GM21390 (cell line): ENCODE measurements around the gene CALN1.
"Not testable (repeated sequence)": the region's sequence is repeated elsewhere in the genome, so short reads cannot be mapped to it uniquely, and the experiment has no call there.

ENCODE experiments used
- ATAC-seq: cut with Tn5 transposase; IDR thresholded peaks from one replicate; pipeline ENCODE4 v1.9.1; 2021; ENCODE audit not compliant: unreplicated experiment

CALN1 gene

DNA sequence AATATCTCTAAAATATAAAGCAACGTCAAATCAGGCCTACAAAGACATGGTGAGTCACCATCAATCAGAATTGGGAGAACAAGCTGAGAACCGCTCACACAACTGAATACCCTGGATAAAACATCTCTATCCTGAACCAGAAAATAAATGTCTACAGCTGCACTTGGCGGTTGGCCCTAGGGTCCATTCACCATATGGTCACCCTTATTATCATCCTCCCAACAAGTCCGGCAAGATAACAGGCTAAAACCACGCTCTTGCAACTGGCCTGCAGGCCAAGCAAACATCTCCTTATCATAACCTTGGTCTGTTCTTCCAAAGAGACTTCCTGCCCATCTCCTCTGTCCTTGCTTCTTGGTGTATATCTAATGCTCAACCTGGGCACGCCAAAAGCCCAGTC lies 310.7 kb downstream of the CALN1 start:
- ATAC-seq: no peak

DNA sequence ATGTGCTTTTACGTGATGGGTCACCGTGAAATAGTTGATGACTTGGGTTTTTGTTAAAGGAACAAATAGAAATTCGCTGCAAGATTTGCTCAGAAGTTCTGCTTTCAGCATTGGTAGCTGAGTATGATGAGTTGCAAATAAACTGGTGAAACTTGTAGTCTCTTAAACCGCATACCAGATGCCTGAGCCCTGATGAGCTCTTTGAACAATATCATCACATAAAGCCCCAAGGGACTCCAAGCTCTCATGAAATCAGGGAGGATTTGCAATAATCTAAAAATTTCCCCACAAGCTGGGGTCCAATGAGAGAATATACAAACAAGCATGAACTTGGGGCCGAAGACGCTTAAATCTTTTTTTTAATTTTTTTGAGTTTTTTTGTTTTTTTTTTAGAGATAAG lies 312.4 kb downstream of the CALN1 start:
- ATAC-seq: no peak

DNA sequence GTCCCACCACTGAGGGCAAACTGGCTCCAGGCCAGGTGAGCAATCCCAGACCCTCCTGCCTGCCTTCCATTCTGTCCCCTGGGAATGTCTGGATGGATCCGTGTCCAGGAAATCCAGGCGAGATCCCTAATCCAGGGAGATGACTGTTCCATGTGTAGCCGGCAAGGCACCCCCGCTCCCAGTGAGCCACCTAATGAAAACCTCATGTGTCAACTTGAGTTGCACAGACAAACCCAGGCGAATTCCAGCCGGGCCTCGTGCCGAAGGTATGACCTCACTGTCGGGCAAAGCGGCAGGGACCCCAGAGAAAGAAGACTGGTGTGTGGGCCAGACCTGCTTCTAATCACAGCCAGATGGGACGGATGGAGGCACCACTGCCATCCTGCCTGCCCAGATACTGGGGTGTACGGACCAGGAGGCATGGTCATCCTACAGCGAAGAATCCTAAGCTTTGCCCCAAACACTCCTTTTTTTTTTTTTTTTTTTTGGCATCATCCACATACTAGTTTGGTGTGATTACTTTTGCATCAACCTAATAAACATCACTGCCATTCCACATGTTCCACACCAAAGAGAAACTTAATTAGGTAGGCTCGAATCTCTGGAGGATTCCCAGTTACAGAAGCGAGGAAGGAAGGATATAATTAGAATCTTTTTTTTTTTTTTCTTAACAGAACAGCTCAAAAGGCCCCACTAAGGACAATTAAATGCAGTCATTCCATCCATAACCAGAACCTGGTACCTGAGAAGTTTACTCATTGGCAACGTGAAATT lies 313.1 kb downstream of the CALN1 start:
- no peak for ATAC-seq

DNA sequence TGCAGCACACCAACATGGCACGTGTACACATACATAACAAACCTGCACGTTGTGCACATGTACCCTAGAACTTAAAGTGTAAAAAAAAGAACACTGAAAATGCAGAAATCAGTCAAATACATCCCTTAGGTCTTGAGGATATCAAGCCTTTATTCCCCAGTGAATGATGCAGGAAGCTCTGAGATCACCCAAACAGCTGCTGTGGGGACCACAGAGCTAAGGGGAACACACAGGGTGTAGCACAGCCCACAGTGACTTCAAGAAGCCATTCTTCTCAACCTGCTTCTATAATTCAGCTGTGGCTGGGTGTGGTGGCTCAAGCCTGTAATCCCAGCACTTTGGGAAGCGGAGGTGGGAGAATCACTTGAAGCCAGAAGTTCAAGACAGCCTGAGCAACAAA lies 314.9 kb downstream of the CALN1 start:
- ATAC-seq: no peak

DNA sequence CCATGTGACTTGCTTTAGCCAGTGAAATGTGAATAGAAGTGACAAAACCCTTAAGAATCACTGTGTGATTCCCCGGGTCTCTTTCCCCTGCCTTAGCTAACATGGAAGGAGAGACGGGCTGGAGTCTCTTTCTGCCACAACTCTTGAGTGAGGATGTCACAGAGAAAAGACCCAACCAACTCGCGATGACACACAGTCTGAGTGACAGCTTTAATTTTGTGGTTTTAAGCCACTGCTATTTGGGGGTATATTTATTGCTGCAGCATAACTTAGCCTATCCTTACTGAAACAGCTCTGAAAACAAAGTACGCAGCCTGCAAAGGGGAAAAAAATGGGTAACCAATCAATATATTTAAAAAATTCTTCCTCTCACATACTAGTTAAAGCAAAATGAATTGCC lies 319.4 kb downstream of the CALN1 start:
- ATAC-seq: no peak

DNA sequence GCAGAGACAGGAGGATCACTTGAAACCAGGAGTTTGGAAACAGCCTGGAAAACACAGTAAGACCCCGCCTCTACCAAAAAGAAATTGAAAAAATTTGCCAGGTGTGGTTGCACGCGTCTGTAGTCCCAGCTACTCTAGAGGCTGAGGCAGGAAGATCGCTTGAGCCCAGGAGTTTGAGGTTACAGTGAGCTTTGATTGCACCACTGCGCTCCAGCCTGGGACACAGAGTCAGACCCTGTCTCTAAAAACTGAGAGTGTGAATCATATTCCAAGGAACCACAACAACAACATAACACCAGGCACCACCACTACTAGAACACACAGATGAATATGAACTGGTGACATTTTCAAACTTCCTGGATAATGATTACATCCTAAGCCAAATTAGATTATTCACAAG lies 324.2 kb downstream of the CALN1 start:
- no peak for ATAC-seq

DNA sequence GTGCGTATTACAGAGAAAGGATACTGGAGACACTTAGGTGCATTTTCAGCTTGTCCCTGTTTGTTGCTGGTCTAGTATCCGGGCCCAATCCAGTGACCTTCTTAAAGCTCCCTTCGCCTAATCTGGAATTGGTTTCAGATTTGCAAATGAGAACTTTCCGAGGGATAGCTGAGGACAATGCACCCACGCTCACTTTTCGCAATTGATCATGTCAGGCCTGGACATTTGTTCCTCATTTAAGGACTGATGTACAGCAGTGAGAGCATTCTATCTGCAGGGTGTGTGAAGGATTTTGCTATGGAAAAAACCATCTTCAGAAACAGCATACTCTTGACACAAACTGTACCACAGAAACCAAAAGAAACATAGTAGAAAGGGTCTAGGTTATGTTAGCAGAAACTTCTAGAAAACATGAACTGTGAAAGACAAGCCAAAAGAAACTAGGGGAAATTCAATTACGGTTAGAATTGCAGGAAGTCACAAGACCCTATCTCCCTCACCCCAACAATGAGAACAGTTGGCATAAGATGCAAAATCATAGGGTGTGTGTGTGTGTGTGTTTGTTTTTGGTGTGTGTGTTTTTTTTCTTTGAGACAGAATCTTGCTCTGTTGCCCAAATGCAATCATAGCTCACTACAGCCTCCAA lies 331.1 kb downstream of the CALN1 start:
- no peak for ATAC-seq

DNA sequence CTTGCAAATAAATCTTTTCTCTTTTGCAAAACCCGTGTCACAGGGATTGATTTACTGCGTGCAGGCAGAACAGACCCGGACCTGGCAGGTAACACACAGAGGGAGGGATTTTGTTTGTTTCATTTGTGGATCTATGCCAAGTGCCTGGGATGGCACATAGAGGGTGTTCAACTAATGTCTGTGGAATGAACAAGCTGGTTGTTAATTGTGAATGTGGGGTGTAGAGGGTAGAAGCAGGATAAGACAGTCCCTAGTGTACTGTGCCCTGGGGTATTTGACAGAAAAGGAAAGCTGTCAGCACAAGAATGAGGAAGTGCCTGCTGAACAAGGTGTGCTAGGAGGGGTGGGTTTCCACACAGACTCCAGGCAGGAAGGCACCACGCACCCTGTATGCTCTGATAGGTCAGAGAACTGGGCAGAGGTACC lies 331.8 kb downstream of the CALN1 start:
- no peak for ATAC-seq

DNA sequence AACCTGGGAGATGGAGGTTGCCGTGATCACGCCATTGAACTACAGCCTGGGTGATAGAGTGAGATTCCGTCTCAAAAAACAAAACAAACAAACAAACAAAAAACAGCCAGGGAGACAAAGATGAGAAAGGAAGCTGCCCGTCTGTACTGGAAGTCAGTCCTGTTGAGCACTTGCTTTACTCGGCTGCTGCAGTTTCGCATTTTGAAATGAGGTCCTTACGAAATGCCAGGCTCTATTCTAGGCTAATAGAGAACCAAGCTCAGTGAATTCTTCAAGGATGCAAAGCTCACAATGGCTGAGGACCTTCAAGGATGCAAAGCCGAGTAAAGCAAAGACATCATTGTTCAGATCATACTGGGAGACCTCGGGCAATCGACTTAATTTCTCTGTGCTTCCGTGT lies 333.3 kb downstream of the CALN1 start:
- no peak for ATAC-seq

DNA sequence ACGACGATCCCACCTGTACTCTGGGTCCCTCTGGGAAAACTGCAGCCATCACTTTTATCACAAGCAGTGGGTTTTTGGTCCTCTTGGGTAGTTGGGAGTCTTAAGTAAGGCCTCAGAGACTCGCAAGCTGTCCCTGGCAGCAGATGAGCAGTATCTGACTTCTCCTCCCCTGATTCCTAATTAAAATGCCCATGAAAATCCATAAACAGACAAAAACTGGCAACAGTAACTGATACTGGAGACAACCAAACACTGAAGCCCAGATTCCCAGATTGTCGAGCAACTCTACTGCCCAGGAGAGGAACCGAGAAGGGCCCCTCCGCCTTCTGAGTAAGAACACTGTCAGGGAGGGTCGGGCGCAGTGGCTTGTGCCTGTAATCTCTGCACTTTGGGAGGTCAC lies 333.8 kb downstream of the CALN1 start:
- ATAC-seq: no peak

DNA sequence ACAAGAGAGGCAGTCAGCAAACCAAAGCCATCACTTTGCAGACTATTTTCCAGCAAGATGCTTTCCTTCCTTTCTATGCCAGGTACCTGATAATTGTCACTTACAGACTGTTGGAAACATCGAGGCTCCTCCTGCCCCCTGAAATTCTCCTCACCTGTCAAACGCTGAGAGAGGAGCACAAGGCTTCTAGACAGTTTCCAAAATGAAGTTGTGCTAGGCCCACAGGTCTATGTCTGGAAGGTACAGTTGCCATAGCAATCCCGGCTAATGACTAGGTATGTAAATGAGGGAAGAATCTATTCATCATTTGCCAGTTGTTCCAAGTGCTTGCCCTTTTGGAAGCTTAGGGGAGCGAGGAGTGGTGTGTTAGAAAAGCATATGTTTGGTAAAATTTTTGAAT lies 334.4 kb downstream of the CALN1 start:
- ATAC-seq: no peak

DNA sequence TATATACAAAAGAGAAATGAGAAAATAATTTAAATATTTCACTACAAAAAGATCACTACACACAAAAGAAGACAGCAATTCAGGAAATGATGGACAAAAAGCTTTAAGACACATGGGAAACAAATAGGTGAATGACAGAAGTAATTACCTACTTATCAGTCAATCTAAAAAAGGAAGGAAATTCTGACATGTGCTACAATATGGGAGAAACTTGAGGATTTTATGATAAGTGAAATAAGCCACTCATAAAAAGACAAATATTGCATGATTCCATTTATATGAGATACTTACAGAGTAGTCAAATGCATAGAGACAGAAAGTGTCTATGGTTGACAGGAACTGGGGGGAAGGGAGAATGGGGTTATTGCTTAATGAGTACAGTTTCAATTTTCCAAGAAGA lies 339.2 kb downstream of the CALN1 start:
- ATAC-seq: no peak

DNA sequence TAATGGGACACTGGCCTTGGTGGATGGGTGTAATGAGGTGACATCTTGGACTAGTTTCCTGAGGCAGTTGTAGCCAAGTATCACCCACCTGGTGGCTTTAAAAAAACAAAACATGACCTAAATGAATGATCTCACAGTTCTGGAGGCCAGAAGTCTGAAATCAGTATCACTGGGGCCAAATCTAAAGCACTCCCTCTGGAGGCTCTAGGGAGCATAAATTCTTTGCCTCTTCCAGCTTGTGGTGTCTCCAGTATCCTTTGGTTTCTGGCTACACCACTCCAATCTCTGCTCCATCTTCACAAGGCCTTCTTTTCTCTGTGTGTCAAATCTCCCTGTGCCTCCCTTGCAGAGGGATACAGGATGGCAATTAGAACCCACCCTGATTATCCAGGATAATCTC lies 342.9 kb downstream of the CALN1 start:
- no peak for ATAC-seq

DNA sequence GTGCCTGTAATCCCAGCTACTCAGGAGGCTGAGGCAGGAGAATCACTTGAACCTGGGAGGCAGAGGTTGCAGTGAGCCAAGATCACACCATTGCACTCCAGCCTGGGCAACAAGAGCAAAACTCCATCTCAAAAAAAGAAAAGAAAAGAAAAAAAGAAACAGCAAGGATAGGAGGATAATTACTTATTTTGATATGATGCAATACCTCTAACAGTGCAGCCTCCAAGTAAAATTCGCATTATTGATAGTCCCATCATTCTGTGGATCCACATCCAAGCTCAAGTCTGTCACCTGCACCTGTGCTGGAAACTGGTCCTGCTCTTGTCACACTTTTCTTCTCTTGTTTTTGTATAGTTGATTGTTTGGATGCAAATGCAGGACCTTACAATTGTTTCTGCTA lies 346.4 kb downstream of the CALN1 start:
- not testable (repeated sequence) for ATAC-seq

DNA sequence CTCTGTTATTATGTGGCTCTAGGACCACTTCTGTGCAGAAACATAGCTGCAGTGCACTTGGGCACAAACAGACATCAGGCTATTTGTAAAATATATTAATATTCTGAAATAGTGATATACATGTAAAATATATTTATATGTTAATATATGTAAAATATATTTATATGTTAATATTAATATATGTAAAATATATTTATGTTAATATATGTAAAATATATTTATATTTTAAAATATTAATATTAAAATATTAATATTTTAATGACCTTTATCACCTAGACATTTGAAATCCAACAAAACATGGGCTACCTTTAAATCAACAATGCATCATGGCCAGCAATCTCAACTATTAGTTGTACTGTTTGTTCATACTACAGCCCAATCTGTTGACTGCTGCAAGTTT lies 347.2 kb downstream of the CALN1 start:
- no peak for ATAC-seq

DNA sequence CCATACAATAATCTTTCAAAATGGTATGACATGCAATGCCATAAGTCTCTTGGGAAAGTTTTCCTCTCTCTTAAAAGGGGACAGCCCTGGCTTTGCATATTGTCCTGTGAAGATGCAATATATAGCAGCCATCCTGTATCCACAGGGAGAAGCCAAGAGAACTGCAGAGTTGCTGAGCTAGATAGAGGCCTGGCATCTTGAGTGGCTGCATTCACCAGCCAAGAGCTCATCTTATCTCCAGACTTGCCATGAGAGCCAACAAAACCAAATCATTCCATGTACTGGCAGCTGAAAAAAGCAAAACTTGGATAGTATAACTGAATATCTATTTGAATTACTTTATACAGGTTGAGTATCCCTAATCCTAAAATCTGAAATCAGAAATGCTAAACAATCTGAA lies 348.8 kb downstream of the CALN1 start:
- no peak for ATAC-seq

DNA sequence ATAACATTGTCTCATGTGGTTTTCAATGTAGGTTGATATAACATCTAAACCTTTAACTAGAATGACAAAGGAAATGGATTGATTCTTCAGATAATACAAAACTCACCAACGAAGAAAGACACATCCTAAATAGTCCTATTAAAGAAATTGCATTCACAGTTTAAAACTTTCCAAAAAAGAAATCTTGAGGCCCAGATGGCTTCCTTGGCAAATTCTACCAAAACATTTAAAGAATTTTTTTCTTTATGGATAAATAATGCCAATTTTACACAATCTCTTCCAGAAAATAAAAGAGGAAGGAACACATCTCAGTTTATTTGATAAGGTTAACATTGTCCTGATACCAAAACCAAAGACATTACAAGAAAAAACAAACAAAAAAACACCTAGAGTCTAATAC lies 349.5 kb downstream of the CALN1 start:
- no peak for ATAC-seq

DNA sequence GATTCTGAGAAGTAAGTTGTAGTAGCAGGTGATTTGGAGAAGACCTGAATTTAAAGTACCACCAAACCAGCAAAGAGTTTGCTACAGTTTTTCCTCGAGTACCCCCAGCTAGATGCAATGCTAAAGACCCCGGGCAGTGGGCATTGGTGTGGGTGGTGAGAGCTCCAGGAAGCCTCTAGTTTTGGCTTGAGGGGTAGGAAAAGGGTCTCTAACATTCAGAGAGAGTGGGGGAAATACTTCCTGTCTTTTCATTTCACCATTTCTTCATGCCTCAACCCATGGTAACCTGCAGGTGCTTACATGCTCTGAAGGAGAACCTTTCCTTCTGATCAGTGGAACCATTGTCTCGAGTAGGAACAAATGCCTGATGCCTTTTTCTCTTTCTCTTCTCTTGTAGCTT lies 352.2 kb downstream of the CALN1 start:
- ATAC-seq: no peak

DNA sequence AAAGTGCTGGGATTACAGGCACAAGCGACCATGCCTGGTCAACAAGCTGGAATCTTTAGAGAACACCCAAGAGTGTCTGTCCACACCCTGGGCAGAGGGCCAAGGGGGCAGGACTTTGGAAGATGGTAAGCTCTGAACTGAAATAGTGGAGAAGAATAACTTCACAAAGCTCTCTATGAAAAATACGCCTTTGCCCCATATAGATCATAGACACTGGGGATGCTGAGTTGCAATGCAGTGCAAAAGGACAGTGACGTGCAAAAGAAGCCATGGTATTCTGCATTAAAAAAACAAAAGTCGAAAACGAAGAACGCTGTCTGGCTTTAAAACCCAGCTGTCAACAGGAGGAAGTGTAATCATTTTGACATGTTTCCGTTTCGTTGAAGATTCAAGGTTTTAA lies 353.6 kb downstream of the CALN1 start:
- no peak for ATAC-seq

DNA sequence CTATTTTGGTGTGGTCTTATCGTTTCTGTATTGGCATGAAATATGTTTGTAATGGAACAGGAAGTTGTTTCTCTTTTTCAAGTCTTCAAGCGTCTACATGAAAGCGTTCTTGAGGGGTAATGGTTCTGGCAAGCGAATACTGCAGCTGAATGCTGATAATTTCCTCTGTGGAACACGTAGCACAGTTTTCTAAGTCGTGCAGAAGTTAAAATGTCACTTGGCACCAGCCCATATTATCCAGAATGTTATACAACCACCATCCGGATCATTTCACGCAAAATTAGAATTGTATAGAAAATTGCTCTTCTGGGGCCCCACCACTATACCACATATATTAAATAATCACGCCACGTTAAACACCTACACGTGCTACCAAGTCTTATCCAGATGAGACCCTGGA lies 354.3 kb downstream of the CALN1 start:
- ATAC-seq: no peak

DNA sequence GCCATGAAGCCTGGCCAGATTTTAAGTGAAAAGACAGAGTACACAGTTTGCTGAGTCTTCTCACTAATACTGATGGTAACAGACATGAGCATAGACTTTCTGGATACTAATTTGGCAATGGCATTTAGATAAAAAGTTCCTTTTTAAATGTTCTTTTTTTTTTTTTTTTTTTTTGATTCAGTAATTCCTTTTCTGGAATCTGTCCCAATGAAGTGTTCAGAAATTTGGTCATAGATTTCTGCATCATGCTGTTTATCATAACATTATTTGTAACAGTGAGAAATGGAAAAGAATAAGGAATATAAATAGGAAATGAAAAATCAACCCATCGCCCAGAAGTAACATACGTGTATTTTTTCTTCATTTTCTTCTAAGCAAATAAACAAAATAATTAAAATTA lies 354.9 kb downstream of the CALN1 start:
- no peak for ATAC-seq

DNA sequence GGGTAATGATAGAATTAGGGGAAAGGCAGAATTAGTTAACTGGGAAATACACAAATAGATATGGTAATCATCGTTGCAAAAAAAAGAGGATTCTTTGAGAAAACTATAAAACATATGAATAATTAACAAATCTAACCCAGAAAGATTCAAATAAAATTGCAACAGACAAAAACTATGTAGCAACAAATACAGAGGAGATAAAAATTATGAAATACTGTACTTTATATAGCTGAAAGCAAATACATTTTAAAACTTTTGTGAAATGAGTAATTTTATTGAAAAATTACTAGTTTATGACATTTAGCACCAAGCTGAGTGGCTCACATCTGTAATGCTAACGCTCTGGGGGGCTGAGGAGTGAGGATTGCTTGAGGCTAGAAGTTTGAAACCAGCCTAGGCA lies 356.7 kb downstream of the CALN1 start:
- no peak for ATAC-seq

DNA sequence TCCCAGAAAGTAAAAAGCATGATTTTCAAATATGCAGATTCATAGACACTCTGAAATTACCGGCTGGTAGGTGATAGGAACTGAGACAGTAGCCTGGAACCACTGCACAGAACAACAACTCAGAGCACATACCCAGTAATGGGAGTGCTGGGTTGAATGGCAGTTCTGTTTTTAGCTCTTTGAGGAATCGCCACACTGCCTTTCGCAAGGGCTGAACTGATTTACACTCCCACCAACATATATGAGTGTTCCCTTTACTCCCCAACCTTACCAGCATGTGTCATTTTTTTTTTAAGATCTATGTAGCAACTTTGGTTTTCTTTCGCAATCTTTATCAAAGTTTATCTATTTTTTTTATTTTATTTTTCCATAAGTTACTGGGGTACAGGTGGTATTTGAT lies 358.8 kb downstream of the CALN1 start:
- no peak for ATAC-seq
